Measurements from ENCODE around the gene MON2.

- TF ChIP-seq CTCF (IDR thresholded peaks at IDR 0.05) (no peak), EZH2 (IDR thresholded peaks at IDR 0.05) (no peak), EZH2phosphoT487 (IDR thresholded peaks at IDR 0.05) (no peak)
These were observed 108.4 kb downstream of the MON2 start for GRCh38 chr12:62575036-62575435.

All from neural progenitor cell (in vitro differentiated cells).